Caco-2 (cell line): ENCODE data around the gene MAMLD1. TPM values are rescaled to one million over a fixed set of nuclear protein-coding genes. Genes with fewer than 3 reads are reported as not detected.

ENCODE experiments used
- BruUV-seq: library from RNA; stranded (reverse); fragments of 400-500 nt; replicated peaks from 2 replicates; lab custom pipeline; 2021; lab: Mats Ljungman, UMichigan
- CTCF ChIA-PET: fragments of 300-600 bp; sonication (Branson Sonifier 250); formaldehyde crosslinking; loops from one replicate; lab custom pipeline; 2022; ENCODE audit warnings: antibody characterized with exemption; lab: Charles Lee
- POLR2A ChIA-PET: fragments of 300-600 bp; sonication (Branson Sonifier 250); formaldehyde crosslinking; loops from one replicate; lab custom pipeline; 2022; ENCODE audit warnings: antibody characterized with exemption; lab: Charles Lee
- DNase-seq, 2 experiments: peaks; one replicate each; pipeline versions ENCODE4 v3.0.0 to v3.0.0-alpha.2; 2020 to 2022
- H3K27me3 ChIP-seq: replicated peaks from 2 replicates; pipeline ENCODE4 v1.6.0; 2011; ENCODE audit warnings: low read length; ENCODE audit not compliant: control insufficient read depth, insufficient read depth
- H3K36me3 ChIP-seq: 2 replicates; pipeline ENCODE4 v1.5.1; 2011; ENCODE audit warnings: low read length; ENCODE audit not compliant: control insufficient read depth, insufficient read depth
- H3K4me1 ChIP-seq: fragments of 250-450 bp; sonication (Bioruptor Pico); 2 replicates; pipeline ENCODE4 v1.5.1; 2020; ENCODE audit warnings: mild to moderate bottlenecking
- H3K4me3 ChIP-seq: 2 replicates; pipeline ENCODE4 v1.5.1; 2011; ENCODE audit warnings: low read depth, mild to moderate bottlenecking, control low read depth, low read length
- H3K9me3 ChIP-seq: fragments of 250-450 bp; sonication (Bioruptor Pico); 2 replicates; pipeline ENCODE4 v1.5.1; 2020; ENCODE audit warnings: mild to moderate bottlenecking, moderate library complexity
- H3K27ac Mint-ChIP-seq: one replicate; pipeline ENCODE4 v1.8.0; 2022; ENCODE audit warnings: mixed read lengths; ENCODE audit not compliant: unreplicated experiment
- H3K27me3 Mint-ChIP-seq: one replicate; pipeline ENCODE4 v1.8.0; 2022; ENCODE audit warnings: mixed read lengths; ENCODE audit not compliant: insufficient read depth, unreplicated experiment
- H3K36me3 Mint-ChIP-seq: one replicate; pipeline ENCODE4 v1.8.0; 2022; ENCODE audit warnings: mild to moderate bottlenecking, mixed read lengths; ENCODE audit not compliant: insufficient read depth, unreplicated experiment
- H3K4me1 Mint-ChIP-seq: one replicate; pipeline ENCODE4 v1.8.0; 2022; ENCODE audit warnings: low read depth, mixed read lengths; ENCODE audit not compliant: unreplicated experiment
- H3K4me3 Mint-ChIP-seq: one replicate; pipeline ENCODE4 v1.8.0; 2022; ENCODE audit warnings: mild to moderate bottlenecking, moderate library complexity, mixed read lengths; ENCODE audit not compliant: unreplicated experiment
- H3K9me3 Mint-ChIP-seq: one replicate; pipeline ENCODE4 v1.8.0; 2022; ENCODE audit warnings: mixed read lengths; ENCODE audit not compliant: unreplicated experiment
- intact Hi-C: fragments of 100-400 bp; cut with micrococcal nuclease; formaldehyde crosslinking; loops from one replicate; pipeline ENCODE4 v1.10.0; 2022; ENCODE audit not compliant: unreplicated experiment
- total RNA-seq: library from RNA; stranded (reverse); gene quantifications from 2 replicates; pipeline ENCODE4 v1.2.3, GENCODE V29; 2022
- TF ChIP-seq, protein P1 (sequence below), 2 experiments: fragments of 200-600 bp in 1 of 2; IDR thresholded peaks; 1 replicate in 1 of 2; 2 replicates in 1 of 2; pipeline versions ENCODE4 v1.5.1 to v1.8.0; 2011 to 2022; ENCODE audit warnings: antibody characterized with exemption in 1 of 2, control low read depth in 1 of 2, inconsistent platforms in 1 of 2, low read depth in 1 of 2, low read length in 1 of 2, mild to moderate bottlenecking in 1 of 2, moderate library complexity in 1 of 2; ENCODE audit not compliant: insufficient read depth in 1 of 2, severe bottlenecking in 1 of 2, unreplicated experiment in 1 of 2

The MAMLD1 gene
- total RNA-seq, 1 experiment from 2014 or later = not detected

DNA sequence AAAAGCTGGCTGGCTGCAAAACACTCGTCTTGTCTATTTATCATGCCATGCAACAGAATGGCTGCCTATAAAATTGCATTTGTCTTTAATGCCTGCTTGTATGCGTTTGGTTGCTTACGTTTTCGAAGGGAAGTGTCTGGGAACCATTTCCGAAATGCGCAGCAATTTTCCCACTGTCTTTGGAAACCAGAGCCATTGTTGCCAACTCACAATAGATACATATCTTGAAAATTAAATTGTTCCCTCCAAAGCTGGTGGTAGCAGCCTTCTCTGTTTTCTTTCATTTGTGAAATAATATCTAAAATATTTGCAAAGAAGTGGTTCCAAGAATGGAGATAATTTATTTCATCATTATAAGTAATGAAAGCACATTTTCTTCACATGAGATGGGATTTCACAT, 53.4 kb downstream of the MAMLD1 start:
- Mint-ChIP-seq H3K4me1 (no peaks in the 10 kb centered on the region), H3K4me3 (no peak overlapping the region), H3K9me3 (no peaks in the 10 kb centered on the region), H3K36me3 (no peaks in the 10 kb centered on the region), H3K27me3 (peaks cover 5% of the 10 kb centered on the region), H3K27ac (no peak overlapping the region)
- H3K36me3 ChIP-seq = no peaks in the 10 kb centered on the region
- no peak overlapping the region for H3K4me3 ChIP-seq
- no peaks in the 10 kb centered on the region for H3K9me3 ChIP-seq
- TF ChIP-seq, protein P1, sequence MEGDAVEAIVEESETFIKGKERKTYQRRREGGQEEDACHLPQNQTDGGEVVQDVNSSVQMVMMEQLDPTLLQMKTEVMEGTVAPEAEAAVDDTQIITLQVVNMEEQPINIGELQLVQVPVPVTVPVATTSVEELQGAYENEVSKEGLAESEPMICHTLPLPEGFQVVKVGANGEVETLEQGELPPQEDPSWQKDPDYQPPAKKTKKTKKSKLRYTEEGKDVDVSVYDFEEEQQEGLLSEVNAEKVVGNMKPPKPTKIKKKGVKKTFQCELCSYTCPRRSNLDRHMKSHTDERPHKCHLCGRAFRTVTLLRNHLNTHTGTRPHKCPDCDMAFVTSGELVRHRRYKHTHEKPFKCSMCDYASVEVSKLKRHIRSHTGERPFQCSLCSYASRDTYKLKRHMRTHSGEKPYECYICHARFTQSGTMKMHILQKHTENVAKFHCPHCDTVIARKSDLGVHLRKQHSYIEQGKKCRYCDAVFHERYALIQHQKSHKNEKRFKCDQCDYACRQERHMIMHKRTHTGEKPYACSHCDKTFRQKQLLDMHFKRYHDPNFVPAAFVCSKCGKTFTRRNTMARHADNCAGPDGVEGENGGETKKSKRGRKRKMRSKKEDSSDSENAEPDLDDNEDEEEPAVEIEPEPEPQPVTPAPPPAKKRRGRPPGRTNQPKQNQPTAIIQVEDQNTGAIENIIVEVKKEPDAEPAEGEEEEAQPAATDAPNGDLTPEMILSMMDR (IDR thresholded peaks at IDR 0.05; ENCODE audit: insufficient read depth in 1 of 2, low read depth in 1 of 2, low read length in 1 of 2, severe bottlenecking in 1 of 2, unreplicated experiment in 1 of 2) = no peak
- CTCF ChIA-PET = no interaction called here
- DNase-seq = no peak
- BruUV-seq = no TSS peak
- H3K4me1 ChIP-seq = no peaks in the 10 kb centered on the region
- POLR2A ChIA-PET = no interaction called here
- intact Hi-C loops = no loop called here
- H3K27me3 ChIP-seq = no peaks in the 10 kb centered on the region

DNA sequence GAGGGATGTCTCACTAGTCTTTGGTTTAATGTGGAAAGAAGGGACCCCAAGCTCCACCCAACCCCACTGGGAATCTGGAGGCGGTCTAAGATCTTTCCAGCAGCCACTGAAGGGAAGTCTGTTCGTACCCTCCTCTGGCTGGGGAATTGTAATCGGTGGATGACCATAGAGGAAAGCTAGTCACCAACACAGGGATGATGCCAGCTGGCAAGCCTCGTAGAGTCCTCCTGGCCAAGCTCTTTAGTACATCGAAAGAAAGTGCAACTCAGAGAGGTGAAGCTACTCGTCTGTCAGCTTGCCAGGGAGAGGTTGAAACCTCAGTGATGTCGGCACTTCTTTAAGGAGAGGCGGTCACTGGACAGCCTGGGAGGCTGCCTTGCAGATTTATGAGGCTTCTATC, 58.7 kb downstream of the MAMLD1 start:
- Histone ChIP-seq H3K27me3 (no peaks in the 10 kb centered on the region), H3K36me3 (no peaks in the 10 kb centered on the region), H3K9me3 (no peaks in the 10 kb centered on the region), H3K4me3 (no peak overlapping the region), H3K4me1 (no peaks in the 10 kb centered on the region)
- POLR2A ChIA-PET = no interaction called here
- no peaks in the 10 kb centered on the region for H3K27me3 Mint-ChIP-seq
- H3K9me3 Mint-ChIP-seq = no peaks in the 10 kb centered on the region
- no peak for DNase-seq
- H3K4me1 Mint-ChIP-seq = no peaks in the 10 kb centered on the region
- CTCF ChIA-PET = no interaction called here
- TF ChIP-seq, protein P1 (IDR thresholded peaks at IDR 0.05; ENCODE audit: insufficient read depth in 1 of 2, low read depth in 1 of 2, low read length in 1 of 2, severe bottlenecking in 1 of 2, unreplicated experiment in 1 of 2) = no peak
- BruUV-seq = no TSS peak
- H3K36me3 Mint-ChIP-seq = no peaks in the 10 kb centered on the region
- no peak overlapping the region for H3K4me3 Mint-ChIP-seq
- no peak overlapping the region for H3K27ac Mint-ChIP-seq
- intact Hi-C loops = no loop called here

DNA sequence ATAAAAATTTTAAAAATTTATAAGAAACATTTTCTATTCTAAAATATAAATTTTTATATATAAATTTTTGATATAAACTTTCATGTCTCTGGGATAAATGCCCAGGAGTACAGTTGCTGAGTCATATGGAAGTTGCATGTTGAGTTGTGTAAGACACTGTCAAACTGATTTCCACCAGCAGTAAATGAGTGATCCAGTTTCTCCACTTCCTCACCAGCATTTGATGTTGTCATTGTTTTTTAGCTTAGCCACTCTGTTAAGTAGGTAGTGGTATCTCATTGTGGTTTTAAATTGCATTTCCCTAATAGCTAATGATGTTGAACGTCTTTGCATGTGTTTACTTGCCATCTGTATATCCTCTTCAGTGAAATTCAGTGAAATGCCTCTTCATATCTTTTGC, 66.5 kb downstream of the MAMLD1 start:
- BruUV-seq = no TSS peak
- no peaks in the 10 kb centered on the region for H3K9me3 Mint-ChIP-seq
- CTCF ChIA-PET = no interaction called here

More for the DNA sequence above, 66.5 kb downstream of the MAMLD1 start:
- H3K4me3 ChIP-seq = no peak overlapping the region
- H3K36me3 ChIP-seq = no peaks in the 10 kb centered on the region
- POLR2A ChIA-PET = no interaction called here
- H3K27ac Mint-ChIP-seq = no peak overlapping the region
- peaks cover 5% of the 10 kb centered on the region for H3K27me3 Mint-ChIP-seq
- DNase-seq = no peak
- intact Hi-C loops = no loop called here
- no peaks in the 10 kb centered on the region for H3K9me3 ChIP-seq
- H3K4me1 ChIP-seq = no peaks in the 10 kb centered on the region
- H3K4me3 Mint-ChIP-seq = no peak overlapping the region
- TF ChIP-seq, protein P1 (IDR thresholded peaks at IDR 0.05; ENCODE audit: insufficient read depth in 1 of 2, low read depth in 1 of 2, low read length in 1 of 2, severe bottlenecking in 1 of 2, unreplicated experiment in 1 of 2) = no peak
- H3K4me1 Mint-ChIP-seq = no peaks in the 10 kb centered on the region
- no peaks in the 10 kb centered on the region for H3K36me3 Mint-ChIP-seq
- H3K27me3 ChIP-seq = no peaks in the 10 kb centered on the region
